Hematopoietic multipotent progenitor cell treated with erythropoietin and hydrocortisone succinate and interleukin-3 and kit ligand, for 15 days (in vitro differentiated cells): ENCODE results near the gene ITGAL.
"Not testable (repeated sequence)": the region's sequence is repeated elsewhere in the genome, so short reads cannot be mapped to it uniquely, and the experiment has no call there.

Source experiments
- DNase-seq: peaks from one replicate; pipeline ENCODE4 v3.0.0-alpha.2; 2015; ENCODE audit warnings: low spot score

ITGAL gene

GRCh38 chr16:30472328-30472942 lies at the start of gene ITGAL:
Gene ITGAL, plus strand, starts transcription at chr16:30472742. Its CDS starts 96 bp downstream, at chr16:30472838.
- no peak for DNase-seq

DNA sequence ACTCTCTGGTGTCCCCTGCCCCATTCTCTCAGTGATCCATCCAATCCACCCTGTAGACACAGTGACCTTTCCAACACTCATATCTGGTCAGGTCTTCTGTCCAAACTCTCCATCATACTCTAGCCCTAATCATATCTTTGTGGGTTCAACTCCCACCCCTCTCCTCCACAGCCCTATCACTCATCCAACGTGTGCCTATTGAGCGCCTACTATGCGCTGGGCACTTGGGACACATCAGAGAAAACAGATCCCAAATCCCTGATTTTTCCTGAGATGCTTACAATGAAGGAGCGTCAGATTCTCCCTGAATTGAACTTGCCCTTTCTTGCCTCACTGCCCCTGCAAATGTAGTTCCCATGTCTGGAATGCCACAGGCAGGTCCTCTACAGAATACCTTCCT lies 44.5 kb upstream of the ITGAL start:
- DNase-seq, result no peak

DNA sequence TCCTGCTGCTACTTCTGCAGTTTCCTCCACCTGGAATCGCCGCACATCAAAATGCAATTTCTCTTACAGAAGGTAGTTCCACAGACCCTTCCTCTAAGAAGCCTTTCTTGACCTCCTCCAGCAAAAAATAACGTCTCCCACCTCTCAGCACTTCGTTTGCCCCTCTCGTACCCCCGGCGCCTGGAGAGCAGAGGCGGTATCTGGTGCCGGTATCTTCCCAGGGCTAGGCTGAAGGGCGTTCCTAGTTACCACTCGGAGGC lies 43.2 kb upstream of the ITGAL start:
- DNase-seq, result no peak

GRCh38 chr16:30429678-30430427 lies 42.7 kb upstream of the ITGAL start, which contains the start of gene DCTPP1:
Gene DCTPP1, minus strand, starts transcription at chr16:30430030. Its CDS starts 50 bp downstream, at chr16:30429980.
- peak; percentile 98 for DNase-seq

- no peak for DNase-seq
Observed at GRCh38 chr16:30430428-30430970, 42.0 kb upstream of the ITGAL start.

DNA sequence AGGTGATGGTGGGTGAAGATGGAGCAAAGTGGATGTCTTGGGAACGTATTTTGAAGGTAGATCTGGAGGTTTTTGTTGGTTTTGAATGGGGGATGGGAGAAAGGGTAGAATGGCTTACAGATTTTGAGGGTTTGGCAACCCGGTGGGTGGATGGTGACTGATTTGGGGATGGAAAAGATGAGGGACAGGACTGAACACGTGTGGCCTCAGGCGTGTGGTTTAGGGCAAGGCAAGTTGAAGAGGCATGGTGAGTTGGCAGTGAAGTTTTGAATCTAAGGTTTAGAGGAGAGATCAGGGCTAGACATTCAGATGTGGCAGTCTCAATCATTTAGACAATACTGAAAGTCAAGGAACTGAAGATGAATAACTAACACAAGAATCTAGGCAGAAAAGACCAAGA lies 37.7 kb upstream of the ITGAL start:
- no peak for DNase-seq

DNA sequence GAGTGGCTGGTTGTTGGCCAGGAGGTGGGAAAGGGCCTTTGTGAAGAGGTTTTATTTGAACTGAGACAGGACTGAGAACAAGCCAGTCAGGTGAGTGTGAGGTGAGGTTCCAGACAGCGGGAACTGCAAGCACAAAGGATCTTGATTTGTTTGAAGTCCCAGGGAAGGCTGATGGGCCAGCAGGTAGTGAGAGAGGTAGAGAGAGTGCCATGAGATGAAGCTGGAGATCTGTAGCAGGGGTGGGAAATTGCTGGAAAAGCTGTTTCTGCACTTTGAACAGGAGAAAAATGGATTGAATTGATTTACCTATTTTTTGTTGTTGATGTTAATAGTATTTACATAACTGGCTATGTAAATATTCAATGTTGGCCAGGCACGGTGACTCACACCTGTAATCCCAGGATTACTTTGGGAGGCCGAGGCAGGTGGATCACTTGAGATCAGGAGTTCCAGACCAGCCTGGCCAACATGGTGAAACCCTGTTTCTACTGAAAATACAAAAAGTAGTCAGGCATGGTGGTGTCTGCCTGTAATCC lies 35.0 kb upstream of the ITGAL start:
- DNase-seq, result no peak

- DNase-seq, result no peak
Observed at GRCh38 chr16:30438835-30439234, 33.7 kb upstream of the ITGAL start.

DNA sequence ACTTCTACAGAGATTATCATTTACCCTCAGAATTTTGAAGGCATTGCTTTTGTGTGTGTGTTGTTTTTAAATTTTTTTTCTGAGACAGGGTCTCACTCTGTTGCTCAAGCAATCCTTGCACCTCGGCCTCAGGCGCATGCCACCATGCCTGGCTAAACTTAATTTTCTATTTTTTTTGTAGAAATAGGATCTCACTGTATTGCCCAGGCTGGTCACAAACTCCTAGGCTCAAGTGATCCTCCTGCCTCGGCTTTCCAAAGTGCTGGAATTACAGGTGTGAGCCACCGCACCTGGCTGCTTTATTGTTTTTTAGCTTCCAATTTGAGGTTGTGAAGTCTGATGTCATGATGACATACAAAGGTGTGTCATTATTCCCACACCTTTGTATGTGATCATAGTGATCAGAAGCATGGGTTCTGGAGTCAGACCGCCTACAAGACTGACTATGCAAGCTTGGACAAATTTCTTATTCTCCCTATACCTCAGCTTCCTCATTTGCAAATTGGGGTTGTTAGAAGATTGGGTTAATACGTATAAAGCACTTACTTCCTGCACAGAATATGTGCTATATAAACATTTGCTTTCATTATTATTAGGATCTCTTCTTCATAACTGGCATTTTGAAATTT lies 32.7 kb upstream of the ITGAL start:
- no peak for DNase-seq

- DNase-seq, result no peak
Observed at GRCh38 chr16:30443631-30444030, 28.9 kb upstream of the ITGAL start.

GRCh38 chr16:30444231-30445148 lies 28.1 kb upstream of the ITGAL start:
- no peak for DNase-seq

DNA sequence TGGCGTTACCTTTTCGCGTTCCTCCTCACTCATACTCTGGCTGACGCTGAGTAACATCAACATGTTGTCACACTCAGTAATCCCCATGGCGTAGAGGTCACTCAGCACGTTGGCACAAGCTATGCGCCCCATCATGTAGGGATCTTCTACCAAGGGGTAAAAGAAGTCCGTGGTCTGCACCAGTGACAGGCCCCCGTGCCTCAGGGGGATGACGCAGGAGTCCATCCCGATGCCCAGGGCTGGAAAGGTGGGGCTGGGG lies 27.5 kb upstream of the ITGAL start:
- DNase-seq, result no peak

- peak; percentile 96 for DNase-seq
Observed at GRCh38 chr16:30445408-30446202, 26.9 kb upstream of the ITGAL start, which contains the start of gene SEPHS2. Gene SEPHS2, minus strand, starts transcription at chr16:30445874. Its CDS starts 147 bp downstream, at chr16:30445727.

DNA sequence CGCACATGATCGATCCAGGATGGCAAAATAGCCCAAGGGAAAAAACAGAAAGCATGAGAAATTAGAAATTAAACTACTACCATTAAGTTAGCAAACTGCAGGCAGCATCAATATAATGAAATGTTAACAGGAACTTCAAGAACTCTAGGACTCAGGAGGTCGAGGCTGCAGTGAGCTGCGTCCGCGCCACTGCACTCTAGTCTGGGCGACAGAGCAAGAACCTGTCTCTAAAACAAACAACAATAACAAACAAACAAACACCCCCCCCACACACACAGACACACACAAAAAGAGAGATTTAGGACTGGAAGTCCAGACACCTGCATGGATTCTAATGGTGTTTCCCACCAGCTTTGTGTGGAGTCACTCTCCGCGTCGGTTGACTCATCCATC lies 26.3 kb upstream of the ITGAL start:
- no peak for DNase-seq

DNA sequence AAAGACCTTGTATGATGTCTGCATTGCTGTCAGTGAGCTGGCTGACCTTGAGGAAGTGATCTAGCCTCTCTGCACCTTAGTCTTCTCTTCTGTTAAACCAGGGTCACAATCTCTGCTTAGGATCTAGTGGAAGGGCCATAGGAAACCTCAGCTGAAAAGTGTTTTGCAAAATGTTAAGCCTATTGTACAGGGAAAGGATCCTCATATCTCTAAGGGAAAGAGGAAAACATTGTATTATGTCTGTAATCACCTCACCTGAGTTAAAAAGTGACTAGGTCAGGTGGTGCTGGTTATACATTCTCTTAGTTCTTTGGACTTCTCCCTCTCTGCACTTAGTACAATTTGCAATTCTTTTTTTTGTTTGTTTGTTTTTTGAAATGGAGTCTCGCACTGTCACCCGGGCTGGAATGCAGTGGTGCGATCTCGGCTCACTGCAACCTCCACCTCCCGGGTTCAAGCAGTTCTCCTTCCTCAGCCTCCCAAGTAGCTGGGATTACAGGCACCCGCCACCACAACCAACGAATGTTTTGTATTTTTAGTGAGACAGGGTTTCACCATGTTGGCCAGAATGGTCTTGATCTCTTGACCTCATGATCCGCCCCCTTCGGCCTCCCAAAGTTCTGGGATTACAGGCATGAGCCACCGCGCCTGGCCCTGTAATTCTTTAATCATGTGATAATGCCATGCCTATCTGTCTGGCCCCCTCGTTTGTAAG lies 24.9 kb upstream of the ITGAL start:
- no peak for DNase-seq

DNA sequence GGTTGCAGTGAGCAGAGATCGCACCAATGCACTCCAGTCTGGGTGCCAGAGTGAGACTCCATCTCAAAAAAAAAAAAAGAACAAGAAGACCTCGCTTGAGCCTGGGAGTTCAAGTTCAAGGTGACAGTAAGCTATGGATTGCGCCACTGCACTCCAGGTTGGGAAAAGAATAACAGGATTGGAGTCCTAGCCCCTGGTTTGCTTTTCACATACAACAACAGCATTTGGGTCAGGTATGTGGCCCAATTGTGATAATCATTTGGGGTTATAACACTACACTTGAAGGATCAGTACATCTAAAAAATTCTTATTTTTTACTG lies 23.5 kb upstream of the ITGAL start:
- DNase-seq, result no peak

DNA sequence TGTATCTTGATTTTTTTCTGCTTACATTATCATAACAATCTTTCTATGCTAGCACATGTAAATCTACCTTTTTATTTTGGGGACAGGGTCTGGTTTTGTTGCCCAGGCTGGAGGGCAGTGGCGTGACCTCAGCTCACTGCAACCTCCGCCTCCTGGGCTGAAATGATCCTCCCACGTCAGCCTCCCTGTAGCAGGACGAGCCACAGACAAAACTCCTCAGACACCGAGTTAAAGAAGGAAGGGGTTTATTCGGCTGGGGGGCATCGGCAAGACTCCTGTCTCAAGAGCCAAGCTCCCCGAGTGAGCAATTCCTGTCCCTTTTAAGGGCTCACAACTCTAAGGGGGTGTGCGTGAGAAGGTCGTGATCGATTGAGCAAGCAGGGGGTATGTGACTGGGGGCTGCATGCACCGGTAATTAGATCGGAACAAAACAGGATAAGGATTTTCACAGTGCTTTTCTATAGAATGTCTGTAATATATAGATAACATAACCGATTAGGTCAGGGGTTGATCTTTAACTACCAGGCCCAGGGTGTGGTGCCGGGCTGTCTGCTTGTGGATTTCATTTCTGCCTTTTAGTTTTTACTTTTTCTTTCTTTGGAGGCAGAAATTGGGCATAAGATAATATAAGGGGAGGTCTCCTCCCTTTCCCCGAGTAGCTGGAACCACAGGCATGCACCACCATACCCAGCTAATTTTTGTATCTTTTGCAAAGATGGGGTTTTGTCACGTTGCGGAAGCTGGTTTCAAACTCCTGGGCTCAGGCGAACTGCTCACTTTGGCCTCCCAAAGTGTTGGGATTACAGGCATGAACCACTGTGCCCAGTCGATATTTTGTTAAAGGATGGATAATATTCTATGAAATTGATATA lies 19.6 kb upstream of the ITGAL start:
- DNase-seq, result not testable (repeated sequence)

DNA sequence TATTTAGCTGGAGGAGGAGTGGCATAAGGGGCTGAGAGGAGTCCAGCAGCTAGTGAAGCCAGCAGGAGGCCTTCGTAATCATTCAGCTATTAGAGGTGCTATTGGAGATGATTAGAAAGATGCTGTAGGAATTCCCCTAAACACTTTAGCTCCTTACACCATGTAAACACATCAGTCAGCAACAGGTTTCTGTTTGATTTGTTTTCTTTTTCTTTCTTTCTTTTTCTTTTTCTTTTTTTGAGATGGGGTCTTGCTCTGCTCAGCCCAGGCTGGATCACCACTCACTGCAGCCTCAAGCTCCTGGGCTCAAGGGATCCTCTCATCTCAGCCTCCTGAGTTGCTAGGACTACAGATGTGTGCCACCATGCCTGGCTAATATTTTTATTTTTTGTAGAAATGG lies 16.2 kb upstream of the ITGAL start:
- DNase-seq, result no peak

GRCh38 chr16:30457256-30457655 lies 15.3 kb upstream of the ITGAL start:
- no peak for DNase-seq
